Smooth muscle cell (in vitro differentiated cells): Measurements from ENCODE around the gene KIAA1755. TPM values are rescaled to one million over a fixed set of nuclear protein-coding genes. Genes with fewer than 3 reads are reported as not detected.

ENCODE experiments used
- DNase-seq: peaks from one replicate; lab custom pipeline; 2025; ENCODE audit not compliant: unreplicated experiment; lab: John Stamatoyannopoulos, UW
- H2AFZ ChIP-seq: fragments of 200-600 bp; sonication (generic); 2 replicates; pipeline ENCODE4 v1.6.0; 2016; ENCODE audit warnings: antibody characterized with exemption, low read depth, mild to moderate bottlenecking
- H3F3A ChIP-seq: fragments of 200-600 bp; sonication (generic); 2 replicates; pipeline ENCODE4 v1.6.0; 2017; ENCODE audit warnings: antibody characterized with exemption, low read depth
- H3K27ac ChIP-seq: fragments of 200-600 bp; sonication (generic); 2 replicates; pipeline ENCODE4 v1.5.1; 2016; ENCODE audit warnings: low read depth, mild to moderate bottlenecking
- H3K27me3 ChIP-seq: fragments of 200-600 bp; sonication (generic); 2 replicates; pipeline ENCODE4 v1.6.1; 2016; ENCODE audit warnings: low read depth, mild to moderate bottlenecking
- H3K36me3 ChIP-seq: fragments of 200-600 bp; sonication (generic); 2 replicates; pipeline ENCODE4 v1.5.1; 2016; ENCODE audit warnings: low read depth
- H3K4me1 ChIP-seq: fragments of 200-600 bp; sonication (generic); 2 replicates; pipeline ENCODE4 v1.5.1; 2016; ENCODE audit warnings: low read depth
- H3K4me2 ChIP-seq: fragments of 200-600 bp; sonication (generic); 2 replicates; pipeline ENCODE4 v1.6.0; 2016; ENCODE audit warnings: mild to moderate bottlenecking
- H3K4me3 ChIP-seq: fragments of 200-600 bp; sonication (generic); 2 replicates; pipeline ENCODE4 v1.5.1; 2016; ENCODE audit warnings: mild to moderate bottlenecking
- H3K79me2 ChIP-seq: fragments of 200-600 bp; sonication (generic); 2 replicates; pipeline ENCODE4 v1.6.0; 2016; ENCODE audit warnings: low read depth, mild to moderate bottlenecking
- H3K9ac ChIP-seq: fragments of 200-600 bp; sonication (generic); 2 replicates; pipeline ENCODE4 v1.6.0; 2016; ENCODE audit warnings: low read depth
- H3K9me3 ChIP-seq: fragments of 200-600 bp; sonication (generic); replicated peaks from 2 replicates; pipeline ENCODE4 v1.5.1; 2016; ENCODE audit warnings: low read depth
- H4K20me1 ChIP-seq: fragments of 200-600 bp; sonication (generic); 2 replicates; pipeline ENCODE4 v1.6.0; 2016; ENCODE audit warnings: low read depth
- WGBS: methylation state at CpG from one replicate; pipeline ENCODE4 v1.1.7; 2016; ENCODE audit warnings: low lambda C conversion rate; 5-methylcytosine and 5-hydroxymethylcytosine counted together
- polyA plus RNA-seq: library from polyadenylated mRNA; unstranded; fragments of >200 nt; fragmentation: Nextera tagmentation; extraction: Ambion mirVana; gene quantifications from 2 replicates; pipeline ENCODE4 v1.2.1, GENCODE V29; 2016
- total RNA-seq: library from RNA; depleted of rRNA; stranded (reverse); fragments of >200 nt; gene quantifications from 2 replicates; pipeline ENCODE4 v1.2.3, GENCODE V29; 2014
- TF ChIP-seq, protein P1 (sequence below): fragments of 200-600 bp; sonication (generic); IDR thresholded peaks from 2 replicates; pipeline ENCODE4 v1.5.1; 2017; ENCODE audit warnings: borderline replicate concordance, mild to moderate bottlenecking, antibody characterized with exemption; ENCODE audit not compliant: insufficient read depth, poor library complexity, severe bottlenecking

KIAA1755 gene
- total and polyA plus RNA-seq, 2 experiments from 2014 or later, result 0.17 TPM; not detected in 1

GRCh38 chr20:38179846-38180245, 80.7 kb downstream of the KIAA1755 start:
- H3K4me2 ChIP-seq, result no peak overlapping the region
- H3K79me2 ChIP-seq, result no peaks in the 10 kb centered on the region
- no peak overlapping the region for H3K9ac ChIP-seq
- H3K9me3 ChIP-seq, result no peaks in the 10 kb centered on the region
- no peaks in the 10 kb centered on the region for H4K20me1 ChIP-seq
- no peak for DNase-seq
- 78% methylated on average over 6 of the region's 6 CpGs for WGBS
- TF ChIP-seq, protein P1, sequence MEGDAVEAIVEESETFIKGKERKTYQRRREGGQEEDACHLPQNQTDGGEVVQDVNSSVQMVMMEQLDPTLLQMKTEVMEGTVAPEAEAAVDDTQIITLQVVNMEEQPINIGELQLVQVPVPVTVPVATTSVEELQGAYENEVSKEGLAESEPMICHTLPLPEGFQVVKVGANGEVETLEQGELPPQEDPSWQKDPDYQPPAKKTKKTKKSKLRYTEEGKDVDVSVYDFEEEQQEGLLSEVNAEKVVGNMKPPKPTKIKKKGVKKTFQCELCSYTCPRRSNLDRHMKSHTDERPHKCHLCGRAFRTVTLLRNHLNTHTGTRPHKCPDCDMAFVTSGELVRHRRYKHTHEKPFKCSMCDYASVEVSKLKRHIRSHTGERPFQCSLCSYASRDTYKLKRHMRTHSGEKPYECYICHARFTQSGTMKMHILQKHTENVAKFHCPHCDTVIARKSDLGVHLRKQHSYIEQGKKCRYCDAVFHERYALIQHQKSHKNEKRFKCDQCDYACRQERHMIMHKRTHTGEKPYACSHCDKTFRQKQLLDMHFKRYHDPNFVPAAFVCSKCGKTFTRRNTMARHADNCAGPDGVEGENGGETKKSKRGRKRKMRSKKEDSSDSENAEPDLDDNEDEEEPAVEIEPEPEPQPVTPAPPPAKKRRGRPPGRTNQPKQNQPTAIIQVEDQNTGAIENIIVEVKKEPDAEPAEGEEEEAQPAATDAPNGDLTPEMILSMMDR, result no peak
- H3K27ac ChIP-seq, result no peak overlapping the region
- no peaks in the 10 kb centered on the region for H3K36me3 ChIP-seq
- no peak overlapping the region for H2AFZ ChIP-seq
- H3F3A ChIP-seq, result no peaks in the 10 kb centered on the region
- no peaks in the 10 kb centered on the region for H3K27me3 ChIP-seq
- H3K4me3 ChIP-seq, result no peak overlapping the region
- H3K4me1 ChIP-seq, result no peaks in the 10 kb centered on the region

DNA sequence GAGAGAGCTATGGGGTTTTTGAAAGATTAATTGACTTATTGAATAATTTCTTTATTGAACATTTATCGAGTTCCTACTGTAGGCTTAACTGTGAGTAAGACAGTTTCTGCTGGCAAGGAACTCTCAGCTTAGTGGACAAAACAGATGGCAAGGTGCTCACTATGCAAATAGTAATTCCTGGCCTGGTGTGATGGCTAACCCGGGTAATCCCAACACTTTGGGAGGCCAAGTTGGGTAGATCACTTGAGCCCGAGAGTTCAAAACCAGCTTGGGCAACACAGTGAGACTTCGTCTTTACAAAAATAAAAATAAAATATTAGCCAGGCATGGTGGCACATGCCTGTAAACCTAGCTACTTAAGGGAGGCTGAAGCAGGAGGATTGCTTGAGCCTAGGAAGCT, 82.0 kb downstream of the KIAA1755 start:
- Histone ChIP-seq H2AFZ (no peak overlapping the region), H3F3A (no peaks in the 10 kb centered on the region), H4K20me1 (no peaks in the 10 kb centered on the region), H3K4me1 (no peaks in the 10 kb centered on the region), H3K36me3 (no peaks in the 10 kb centered on the region), H3K27ac (no peak overlapping the region), H3K4me2 (no peak overlapping the region), H3K27me3 (no peaks in the 10 kb centered on the region), H3K4me3 (no peak overlapping the region), H3K9me3 (no peaks in the 10 kb centered on the region), H3K9ac (no peak overlapping the region), H3K79me2 (no peaks in the 10 kb centered on the region)
- TF ChIP-seq, protein P1, result no peak
- WGBS, result 97% methylated on average over 4 of the region's 4 CpGs
- no peak for DNase-seq

- no peaks in the 10 kb centered on the region for H3K79me2 ChIP-seq
- H3K36me3 ChIP-seq, result no peaks in the 10 kb centered on the region
- TF ChIP-seq, protein P1, result no peak
- H3K27ac ChIP-seq, result no peak overlapping the region
- 90% methylated on average over 8 of the region's 8 CpGs for WGBS
- no peak overlapping the region for H3K4me2 ChIP-seq
- H3K4me1 ChIP-seq, result no peaks in the 10 kb centered on the region
- no peaks in the 10 kb centered on the region for H3F3A ChIP-seq
- H3K4me3 ChIP-seq, result no peak overlapping the region
- no peak overlapping the region for H2AFZ ChIP-seq
- no peaks in the 10 kb centered on the region for H3K9me3 ChIP-seq
- H3K27me3 ChIP-seq, result no peaks in the 10 kb centered on the region
- no peak overlapping the region for H3K9ac ChIP-seq
- no peak for DNase-seq
- no peaks in the 10 kb centered on the region for H4K20me1 ChIP-seq
Observed at GRCh38 chr20:38178065-38178491, 82.5 kb downstream of the KIAA1755 start.

GRCh38 chr20:38177201-38177600, 83.3 kb downstream of the KIAA1755 start:
- H3K9me3 ChIP-seq, result no peaks in the 10 kb centered on the region
- no peaks in the 10 kb centered on the region for H3K4me1 ChIP-seq
- no peaks in the 10 kb centered on the region for H4K20me1 ChIP-seq
- TF ChIP-seq, protein P1, result no peak
- H3K4me3 ChIP-seq, result no peak overlapping the region
- no peak overlapping the region for H3K4me2 ChIP-seq
- no peak overlapping the region for H3K9ac ChIP-seq
- peaks cover under 1% of the 10 kb centered on the region for H3F3A ChIP-seq
- H3K27ac ChIP-seq, result no peak overlapping the region
- no peak for DNase-seq
- H2AFZ ChIP-seq, result no peak overlapping the region
- H3K36me3 ChIP-seq, result no peaks in the 10 kb centered on the region
- H3K27me3 ChIP-seq, result no peaks in the 10 kb centered on the region
- WGBS, result 95% methylated on average over 9 of the region's 9 CpGs
- no peaks in the 10 kb centered on the region for H3K79me2 ChIP-seq
